Hypothalamus (tissue), 51 donors: ENCODE data around the gene KRTAP10-5.
"Not testable (repeated sequence)": the region's sequence is repeated elsewhere in the genome, so short reads cannot be mapped to it uniquely, and the experiment has no call there.

Source experiments
- DNase-seq, 51 donors: peaks; one replicate each; lab custom pipeline; 2025; lab: John Stamatoyannopoulos, UW

The KRTAP10-5 gene, protein sequence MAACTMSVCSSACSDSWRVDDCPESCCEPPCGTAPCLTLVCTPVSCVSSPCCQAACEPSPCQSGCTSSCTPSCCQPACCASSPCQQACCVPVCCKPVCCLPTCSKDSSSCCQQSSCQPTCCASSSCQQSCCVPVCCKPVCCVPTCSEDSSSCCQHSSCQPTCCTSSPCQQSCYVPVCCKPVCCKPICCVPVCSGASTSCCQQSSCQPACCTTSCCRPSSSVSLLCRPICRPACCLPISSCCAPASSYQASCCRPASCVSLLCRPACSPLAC

DNA sequence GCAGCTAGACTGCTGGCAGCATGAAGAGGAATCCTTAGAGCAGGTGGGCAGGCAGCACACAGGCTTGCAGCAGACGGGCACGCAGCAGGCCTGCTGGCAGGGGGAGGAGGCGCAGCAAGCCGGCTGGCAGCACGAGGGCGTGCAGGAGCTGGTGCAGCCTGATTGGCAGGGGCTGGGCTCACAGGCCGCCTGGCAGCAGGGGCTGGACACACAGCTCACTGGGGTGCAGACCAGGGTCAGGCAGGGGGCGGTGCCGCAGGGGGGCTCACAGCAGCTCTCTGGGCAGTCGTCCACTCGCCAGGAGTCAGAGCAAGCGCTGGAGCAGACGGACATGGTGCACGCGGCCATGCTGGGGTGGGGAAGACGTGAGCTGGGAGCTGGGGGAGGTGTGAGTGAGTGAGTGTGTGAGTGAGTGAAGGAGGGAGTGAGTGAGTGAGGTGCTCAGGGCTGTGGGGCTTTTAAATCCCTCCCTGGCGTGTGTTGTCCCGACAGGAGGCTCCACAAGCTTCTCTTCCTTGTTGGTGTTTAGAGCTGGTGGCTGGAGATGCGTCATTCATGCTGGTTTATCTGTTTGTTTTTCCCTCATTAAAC, at the start of gene KRTAP10-5:
TSS of gene KRTAP10-5 (minus strand) at position 374 of the 591 bp plus-strand sequence. CDS start at position 348, 26 bp downstream.
- DNase-seq: not testable (repeated sequence)

DNA sequence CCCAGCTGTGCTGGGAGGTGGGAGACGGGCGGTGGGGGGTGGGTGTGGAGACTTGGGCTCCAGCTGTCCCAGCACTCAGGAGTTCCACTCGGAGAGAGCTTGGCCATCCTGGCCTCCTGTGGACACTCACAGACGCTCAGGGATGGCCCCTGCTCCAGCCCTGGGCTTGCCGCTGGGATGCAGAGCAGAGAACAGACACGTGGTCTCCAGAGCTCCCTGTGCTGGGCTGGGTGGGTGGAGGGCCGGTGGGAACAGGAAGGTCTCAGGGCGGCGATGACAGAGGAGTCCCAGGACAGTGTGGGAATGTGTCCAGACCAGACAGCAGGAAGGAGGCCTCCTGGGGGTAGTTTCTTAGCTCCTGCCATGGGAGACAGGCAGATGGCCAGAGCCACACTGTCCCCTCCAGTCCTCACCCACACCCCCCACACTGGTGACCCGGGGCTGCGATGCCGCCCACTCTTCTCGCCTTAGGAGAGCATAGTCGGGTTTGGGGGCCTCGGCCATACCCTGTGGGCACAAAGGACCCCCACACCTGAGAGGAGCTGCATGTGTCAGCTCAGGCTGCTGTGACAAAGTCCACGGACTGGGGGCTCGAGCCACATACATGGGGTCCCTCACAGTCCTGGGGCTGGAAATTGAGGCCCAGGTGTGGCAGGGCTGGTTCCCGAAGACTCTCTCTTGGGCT, 48.4 kb upstream of the KRTAP10-5 start:
- DNase-seq: no peak

DNA sequence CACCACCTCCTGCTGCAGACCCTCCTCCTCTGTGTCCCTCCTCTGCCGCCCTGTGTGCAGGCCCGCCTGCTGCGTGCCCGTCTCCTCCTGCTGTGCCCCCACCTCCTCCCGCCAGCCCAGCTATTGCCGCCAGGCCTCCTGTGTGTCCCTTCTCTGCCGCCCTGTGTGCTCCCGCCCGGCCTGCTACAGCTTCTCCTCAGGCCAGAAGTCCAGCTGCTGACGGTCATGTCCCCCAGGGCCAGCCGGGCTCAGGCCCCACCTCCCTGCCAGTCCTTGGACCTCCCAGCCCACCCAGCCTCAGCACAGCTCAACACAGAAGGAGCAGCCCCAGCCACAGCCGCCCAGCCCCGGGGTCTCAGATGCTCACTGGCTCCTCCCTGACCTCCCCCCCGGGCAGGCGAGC, 47.4 kb upstream of the KRTAP10-5 start:
- DNase-seq: not testable (repeated sequence)

DNA sequence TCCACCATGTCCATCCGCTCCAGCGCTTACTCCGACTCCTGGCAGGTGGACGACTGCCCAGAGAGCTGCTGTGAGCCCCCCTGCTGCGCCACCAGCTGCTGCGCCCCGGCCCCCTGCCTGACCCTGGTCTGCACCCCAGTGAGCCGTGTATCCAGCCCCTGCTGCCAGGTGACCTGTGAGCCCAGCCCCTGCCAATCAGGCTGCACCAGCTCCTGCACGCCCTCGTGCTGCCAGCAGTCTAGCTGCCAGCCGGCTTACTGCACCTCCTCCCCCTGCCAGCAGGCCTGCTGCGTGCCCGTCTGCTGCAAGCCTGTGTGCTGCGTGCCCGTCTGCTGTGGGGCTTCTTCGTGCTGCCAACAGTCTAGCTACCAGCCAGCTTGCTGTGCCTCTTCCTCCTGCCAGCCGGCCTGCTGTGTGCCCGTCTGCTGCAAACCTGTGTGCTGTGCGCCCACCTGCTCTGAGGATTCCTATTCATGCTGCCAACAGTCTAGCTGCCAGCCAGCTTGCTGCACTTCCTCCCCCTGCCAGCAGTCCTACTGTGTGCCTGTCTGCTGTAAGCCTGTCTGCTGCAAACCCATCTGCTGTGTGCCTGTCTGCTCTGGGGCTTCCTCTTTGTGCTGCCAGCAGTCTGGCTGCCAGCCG, 46.9 kb upstream of the KRTAP10-5 start:
- DNase-seq: not testable (repeated sequence)

DNA sequence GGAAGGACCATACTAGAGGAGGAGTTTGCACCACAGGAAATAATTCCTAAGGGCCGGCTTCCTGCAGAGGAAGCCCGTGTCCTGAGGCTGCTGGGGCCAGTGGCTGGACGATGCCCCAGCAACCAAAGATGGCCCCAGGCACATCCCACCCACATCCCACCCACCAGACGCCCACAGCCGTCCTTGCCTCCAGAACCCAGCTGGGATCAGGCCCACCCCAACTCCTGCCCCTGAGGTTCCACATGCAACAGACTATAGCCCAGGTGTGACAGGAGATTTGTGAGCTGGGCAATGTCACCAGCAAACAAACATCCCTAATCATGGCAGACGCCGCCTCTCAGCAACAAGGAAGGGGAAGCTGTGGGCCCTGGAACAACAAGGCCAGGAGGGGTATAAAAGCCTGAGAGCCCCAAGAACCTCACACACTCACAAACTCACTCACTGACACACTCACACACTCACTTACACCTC, 46.3 kb upstream of the KRTAP10-5 start, which contains the start of gene KRTAP10-9:
TSS of gene KRTAP10-9 (plus strand) at position 421 of the 471 bp plus-strand sequence. CDS start 79 bp downstream, outside the sequence.
- DNase-seq: no peak

DNA sequence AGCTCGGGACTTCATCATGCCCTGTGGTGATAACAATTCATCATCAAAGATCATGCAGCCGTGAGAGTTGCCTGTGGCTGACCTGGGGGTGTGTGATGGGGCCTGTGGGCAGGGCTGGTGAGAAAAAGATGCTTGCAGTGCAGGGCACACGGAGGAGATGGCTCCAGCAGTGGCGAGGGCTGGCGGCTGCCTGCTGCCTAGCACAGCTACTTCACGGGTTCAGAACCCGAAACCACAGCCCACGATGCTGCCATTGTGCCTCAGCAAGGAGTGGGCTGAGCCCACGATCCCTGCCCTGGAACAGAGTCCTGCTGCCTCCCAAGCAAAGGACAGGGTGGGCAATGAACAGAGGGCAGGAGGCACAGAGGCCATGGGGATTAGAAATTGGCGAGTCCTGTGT, 45.9 kb upstream of the KRTAP10-5 start:
- DNase-seq: no peak

DNA sequence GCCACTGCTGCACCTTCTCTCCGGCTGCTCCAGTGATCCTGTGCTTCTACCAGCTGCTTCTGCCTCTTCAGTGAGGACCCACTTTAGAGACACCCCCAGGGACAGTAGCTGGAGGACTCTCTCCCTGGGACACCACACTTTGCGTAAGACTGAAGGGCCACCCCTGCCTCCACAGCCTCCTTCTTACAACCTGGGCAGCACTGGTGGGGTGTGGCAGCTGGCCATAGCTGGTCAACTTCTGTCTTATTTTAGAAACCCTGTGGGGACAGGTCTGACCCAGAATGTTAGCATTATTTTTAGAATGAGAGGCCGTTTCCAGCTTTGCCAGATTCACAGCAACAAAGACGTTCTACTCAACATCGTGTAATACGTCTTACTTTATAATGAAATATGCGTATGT, 45.4 kb upstream of the KRTAP10-5 start:
- no peak for DNase-seq

DNA sequence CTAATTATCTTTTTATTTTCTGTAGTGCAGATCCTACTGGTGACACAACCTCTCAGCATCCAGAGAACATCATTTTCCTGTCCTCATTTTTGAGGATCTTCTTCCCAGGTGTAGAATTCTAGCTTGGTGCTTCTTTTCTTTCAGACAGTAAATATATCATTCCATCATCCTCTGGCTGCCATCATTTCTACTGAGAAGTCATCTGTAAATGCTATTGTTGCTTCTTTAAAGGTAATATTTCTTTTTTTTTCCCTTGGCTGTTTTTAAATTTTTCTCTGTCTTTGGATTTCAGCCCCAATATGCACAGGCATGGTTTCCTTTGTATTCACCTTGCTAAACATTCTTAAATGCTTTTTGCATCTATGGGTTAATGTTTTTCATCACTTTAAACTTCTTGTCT, 43.2 kb upstream of the KRTAP10-5 start:
- no peak for DNase-seq

DNA sequence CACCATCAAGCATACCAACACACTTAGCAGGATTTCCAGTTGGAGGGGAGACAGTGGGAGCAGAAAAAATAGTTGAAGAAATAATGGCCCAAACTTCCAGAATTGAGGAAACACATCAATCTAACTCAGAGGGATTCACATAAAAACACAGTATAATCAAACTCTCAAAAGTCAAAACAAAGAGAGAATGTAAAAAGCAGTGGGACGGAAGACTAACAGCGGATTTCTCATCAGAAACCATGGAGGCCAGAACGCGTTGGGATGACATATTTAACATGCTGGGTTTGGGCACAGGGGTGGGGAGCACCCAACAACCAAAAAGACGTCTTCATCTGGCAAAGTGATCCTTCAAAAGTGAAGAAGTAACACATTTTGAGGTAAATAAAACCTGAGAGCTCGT, 39.5 kb upstream of the KRTAP10-5 start:
- no peak for DNase-seq

DNA sequence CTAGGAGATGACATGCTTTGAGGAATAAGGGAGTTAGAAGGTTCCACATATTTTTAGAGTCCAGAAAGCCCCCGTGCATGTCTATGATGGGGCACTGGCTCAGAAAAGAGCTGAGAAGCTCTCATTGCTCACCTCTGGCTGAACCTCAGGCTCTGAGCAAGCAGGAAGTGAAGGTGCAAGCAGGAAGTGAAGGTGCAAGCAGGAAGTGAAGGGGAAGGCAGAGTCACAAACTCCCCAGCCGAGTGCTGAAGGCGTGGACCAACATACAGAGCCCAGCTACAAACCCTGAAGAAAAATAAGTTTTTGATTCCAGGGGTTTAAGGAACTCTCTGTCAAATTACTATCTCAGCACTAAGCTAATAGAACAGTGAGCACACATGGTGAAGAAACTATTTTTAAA, 38.5 kb upstream of the KRTAP10-5 start:
- DNase-seq: no peak

DNA sequence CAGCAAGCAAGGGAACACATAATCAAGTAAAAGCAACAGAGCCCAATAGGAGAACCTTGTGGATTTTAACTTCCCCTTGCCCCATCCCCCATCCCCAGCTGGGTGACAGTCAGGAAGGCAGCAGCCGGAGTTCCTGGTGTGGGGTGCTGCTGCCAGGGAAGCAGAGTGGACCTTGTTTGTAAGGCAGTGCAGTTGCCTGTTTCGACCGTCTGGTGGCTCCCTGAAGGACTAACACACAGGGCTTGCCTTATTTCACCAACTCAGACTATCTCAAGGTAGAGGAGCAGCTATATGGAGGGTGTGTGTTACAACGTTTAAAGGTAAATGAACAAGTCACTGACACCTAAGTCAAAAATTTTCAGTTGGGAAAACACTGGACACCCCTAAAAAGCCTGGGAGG, 38.1 kb upstream of the KRTAP10-5 start:
- peak in 3 of 51 donors; percentile 3 to 6 (median 4) for DNase-seq

DNA sequence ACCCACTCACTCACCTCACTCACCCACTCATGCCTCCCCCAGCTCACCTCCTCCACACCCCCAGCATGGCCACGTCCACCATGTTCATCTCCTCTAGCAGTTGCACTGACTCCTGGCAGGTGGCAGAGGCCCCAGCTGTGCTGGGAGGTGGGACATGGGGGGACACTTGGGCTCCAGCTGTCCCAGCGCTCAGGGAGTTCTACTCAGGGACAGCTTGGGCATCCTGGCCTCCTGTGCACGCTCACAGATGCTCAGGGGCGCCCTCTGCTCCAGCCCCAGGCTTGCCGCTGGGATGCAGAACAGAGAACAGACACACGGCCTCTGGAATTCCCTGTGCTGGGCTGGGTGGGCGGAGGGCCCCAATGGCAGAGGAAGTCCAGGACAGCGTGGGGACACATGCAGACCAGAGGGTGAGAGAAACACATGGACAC, 36.7 kb upstream of the KRTAP10-5 start:
- no peak for DNase-seq

DNA sequence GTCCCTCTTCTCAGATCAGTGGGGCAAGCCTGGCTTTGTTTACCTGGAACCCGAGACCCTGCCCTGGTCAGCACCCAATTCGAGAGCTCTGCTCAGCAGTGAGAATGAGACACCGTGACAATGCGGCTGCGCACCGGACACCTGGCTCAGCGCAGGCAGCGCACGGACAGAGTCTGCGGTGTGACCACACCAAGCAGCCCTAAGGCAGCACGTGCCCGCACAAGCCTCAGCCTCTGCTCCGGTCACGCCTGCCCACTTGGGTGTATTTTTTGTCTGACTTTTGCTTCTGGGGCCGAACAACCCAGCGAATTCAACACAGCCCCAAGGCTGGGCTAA, 36.2 kb upstream of the KRTAP10-5 start:
- no peak for DNase-seq

DNA sequence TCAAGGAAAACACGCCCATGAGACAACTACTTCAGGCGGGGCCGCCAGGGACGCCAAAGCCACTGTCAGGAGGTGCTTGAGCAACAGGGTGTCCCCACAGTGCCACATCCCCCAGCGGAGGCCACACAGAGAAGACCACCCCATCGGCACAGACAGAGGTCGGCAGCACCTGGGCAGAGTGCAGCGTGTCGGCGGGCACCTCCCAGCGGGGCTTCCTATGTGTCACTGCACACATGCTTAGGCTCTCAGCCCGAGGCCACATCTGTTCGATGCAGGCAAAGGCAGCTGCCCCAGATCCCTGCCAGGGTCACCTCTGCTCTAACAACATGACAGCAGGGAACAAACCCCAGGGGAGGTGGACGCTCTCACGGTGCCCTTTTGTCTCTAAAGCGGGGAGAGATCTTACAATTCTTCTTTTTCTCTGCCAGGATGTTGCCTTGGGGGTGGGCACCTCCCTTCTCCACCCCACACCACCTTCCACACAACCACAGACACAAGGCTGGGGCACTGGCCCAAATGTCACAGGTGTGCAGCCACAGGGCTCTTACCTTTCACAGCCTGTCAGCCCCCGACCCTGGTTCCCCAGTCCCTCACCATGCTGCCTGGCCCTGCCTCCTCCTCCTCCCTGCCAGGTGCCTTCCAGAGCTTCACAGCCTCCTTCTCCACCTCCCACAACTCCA, 35.6 kb upstream of the KRTAP10-5 start:
- DNase-seq: no peak

DNA sequence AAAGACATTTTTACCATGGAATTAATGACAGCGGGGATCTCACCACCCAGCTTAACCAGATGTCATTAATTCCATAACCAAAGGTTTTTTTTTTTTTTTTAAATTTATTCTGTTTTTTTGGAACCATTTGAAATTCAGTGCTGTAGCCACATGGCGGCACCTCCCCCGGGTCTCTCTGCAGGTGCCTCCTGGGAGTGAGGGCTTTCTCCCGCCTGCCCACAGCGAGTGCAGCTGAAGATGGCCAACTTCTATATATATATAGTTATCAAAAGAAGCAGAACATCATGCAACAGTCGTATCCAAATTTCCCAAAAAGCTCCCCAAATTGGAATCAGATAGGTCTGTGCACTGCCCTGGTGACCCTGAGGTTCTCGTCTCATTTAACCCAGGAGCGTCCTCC, 35.1 kb upstream of the KRTAP10-5 start:
- no peak for DNase-seq

DNA sequence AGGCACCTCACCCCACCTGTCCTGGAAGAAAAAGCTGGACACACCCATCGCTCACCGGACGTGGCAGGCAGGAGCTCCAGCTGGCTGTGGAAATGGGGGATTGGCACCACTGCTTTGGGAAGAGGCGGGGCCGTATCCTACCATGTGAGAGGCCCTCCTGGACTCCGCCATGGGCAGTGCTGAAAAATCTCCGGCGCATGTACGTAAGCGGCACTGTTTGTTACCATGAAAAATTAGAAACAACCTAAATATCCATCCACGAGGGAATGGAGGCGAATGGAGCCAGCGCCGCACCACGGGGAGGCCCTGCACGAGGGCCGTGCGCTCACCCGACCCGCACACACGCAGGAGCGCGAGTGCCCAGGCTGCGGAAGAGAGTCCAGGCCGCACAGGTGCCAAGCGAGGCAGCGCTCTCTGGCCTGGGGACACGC, 34.6 kb upstream of the KRTAP10-5 start:
- no peak for DNase-seq

DNA sequence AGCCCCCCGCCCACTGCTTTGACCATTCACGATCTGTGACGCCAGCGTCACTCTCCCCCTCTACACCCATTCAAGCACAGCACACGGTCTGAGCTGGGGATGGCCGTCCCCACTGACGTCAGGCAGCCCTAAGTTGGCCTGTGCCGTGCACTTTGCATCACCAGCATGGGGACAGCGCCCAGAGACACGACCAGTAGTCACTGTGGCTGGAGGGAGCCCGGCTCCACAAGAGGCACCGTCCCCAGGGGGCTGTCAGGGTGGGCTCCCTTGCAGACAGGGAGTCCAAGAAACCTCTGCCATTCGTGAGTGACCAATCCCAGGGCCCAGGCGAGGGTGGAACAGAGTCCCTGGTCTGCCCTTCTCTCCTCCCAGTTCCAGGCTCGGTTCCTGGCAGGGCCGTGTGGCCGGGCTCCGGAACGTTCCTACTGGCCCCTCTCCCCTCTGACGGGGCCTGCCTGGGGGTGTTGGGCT, 33.8 kb upstream of the KRTAP10-5 start:
- no peak for DNase-seq

DNA sequence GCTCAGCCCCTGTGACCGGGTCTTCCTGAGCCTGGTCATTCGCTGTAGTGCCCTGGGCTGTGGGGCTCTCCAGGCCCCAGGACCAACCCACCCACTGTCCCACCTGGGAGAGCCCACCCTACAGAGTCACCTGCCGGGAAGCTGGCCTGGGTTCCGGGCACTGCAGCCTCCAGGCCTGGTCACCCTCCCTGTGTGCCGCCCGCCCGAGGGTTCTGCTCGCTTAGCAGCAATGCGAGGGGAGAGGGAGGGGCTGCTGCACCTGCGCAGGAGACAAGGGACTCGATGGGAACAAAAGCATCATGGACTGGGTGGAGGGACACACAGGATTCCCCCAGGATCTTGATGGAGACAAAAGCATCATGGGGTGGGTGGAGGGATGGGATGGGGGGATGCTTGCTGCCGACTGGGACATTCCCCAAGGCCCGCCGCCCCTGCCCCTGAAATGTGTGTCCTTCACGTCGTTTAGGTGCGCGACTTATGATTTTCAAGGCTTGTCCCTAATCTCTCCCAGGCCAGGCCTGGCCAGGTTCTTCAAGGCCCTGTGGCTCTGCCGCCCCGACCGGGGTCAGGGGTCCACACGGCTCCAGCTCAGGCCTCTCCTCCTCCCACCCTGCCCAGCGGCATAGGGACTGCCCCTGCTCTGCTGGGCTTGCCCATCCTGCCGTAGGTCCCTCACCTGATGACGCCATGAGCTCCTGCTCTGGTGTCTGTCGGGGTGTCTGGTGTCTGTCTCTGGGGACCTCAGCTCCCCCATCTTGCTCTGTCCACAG, 33.2 kb upstream of the KRTAP10-5 start:
- DNase-seq: no peak

DNA sequence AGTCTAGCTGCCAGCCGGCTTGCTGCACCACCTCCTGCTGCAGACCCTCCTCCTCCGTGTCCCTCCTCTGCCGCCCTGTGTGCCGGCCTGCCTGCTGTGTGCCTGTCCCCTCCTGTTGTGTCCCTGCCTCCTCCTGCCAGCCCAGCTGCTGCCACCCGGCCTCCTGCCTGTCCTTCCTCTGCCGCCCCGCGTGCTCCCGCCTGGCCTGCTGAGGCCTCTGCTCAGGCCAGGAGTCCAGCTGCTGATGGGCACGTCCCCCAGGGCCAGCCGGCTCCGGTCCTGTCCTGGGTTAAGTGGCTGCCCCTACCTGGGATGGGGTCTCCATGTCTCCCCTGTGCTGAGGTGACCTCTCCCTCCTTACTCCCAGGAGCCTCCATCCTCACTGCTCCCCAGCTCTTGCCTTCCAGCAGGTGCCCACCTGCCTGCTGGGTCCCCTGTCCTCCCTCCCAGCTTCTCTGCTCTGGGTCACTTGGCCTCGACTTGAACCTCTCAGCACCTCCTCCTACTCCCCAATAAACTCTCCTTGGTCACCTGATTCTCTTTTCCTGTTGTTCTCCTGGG, 32.3 kb upstream of the KRTAP10-5 start:
- no peak for DNase-seq
